Measurements from ENCODE around the gene ZNF580. TPM values are rescaled to one million over a fixed set of nuclear protein-coding genes. Genes with fewer than 3 reads are reported as not detected.
A peak's percentile ranks its signal among the peaks of the same experiment; 100 is the strongest.

The ZNF580 gene
- total RNA-seq, 1 experiment from 2014 or later, result 38.5 TPM

- H3K4me3 ChIP-seq (ENCODE audit: low read depth, low read length), result no peak overlapping the region
- ChIA-PET CTCF (interaction anchor here (1.0 kb wide), 1 partner anchor 14 kb away, joined by 3 read pairs; no protein-coding TSS in a partner anchor), POLR2A (interaction anchor here (0.6 to 2.0 kb wide), 4 partner anchors 8 to 158 kb away, joined by 3 to 15 read pairs (median 8); partner anchors contain the start of gene U2AF2)
- peaks cover 37% of the 10 kb centered on the region for H3K4me1 ChIP-seq
- H3K9me3 ChIP-seq, result no peaks in the 10 kb centered on the region
- H3K4me3 Mint-ChIP-seq (ENCODE audit: unreplicated experiment), result peak overlapping the region; percentile 69
- no peaks in the 10 kb centered on the region for H3K27me3 Mint-ChIP-seq (ENCODE audit: insufficient read depth, unreplicated experiment)
- H3K36me3 ChIP-seq (ENCODE audit: control insufficient read depth, insufficient read depth, low read length), result peaks cover 34% of the 10 kb centered on the region
- DNase-seq, result no peak
- TF ChIP-seq, protein P1, sequence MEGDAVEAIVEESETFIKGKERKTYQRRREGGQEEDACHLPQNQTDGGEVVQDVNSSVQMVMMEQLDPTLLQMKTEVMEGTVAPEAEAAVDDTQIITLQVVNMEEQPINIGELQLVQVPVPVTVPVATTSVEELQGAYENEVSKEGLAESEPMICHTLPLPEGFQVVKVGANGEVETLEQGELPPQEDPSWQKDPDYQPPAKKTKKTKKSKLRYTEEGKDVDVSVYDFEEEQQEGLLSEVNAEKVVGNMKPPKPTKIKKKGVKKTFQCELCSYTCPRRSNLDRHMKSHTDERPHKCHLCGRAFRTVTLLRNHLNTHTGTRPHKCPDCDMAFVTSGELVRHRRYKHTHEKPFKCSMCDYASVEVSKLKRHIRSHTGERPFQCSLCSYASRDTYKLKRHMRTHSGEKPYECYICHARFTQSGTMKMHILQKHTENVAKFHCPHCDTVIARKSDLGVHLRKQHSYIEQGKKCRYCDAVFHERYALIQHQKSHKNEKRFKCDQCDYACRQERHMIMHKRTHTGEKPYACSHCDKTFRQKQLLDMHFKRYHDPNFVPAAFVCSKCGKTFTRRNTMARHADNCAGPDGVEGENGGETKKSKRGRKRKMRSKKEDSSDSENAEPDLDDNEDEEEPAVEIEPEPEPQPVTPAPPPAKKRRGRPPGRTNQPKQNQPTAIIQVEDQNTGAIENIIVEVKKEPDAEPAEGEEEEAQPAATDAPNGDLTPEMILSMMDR (IDR thresholded peaks at IDR 0.05; ENCODE audit: insufficient read depth in 1 of 2, low read depth in 1 of 2, low read length in 1 of 2, severe bottlenecking in 1 of 2, unreplicated experiment in 1 of 2), result no peak
- intact Hi-C loops (cut with micrococcal nuclease; ENCODE audit: unreplicated experiment), result no loop called here
- H3K4me1 Mint-ChIP-seq (ENCODE audit: low read depth, unreplicated experiment), result peaks cover 39% of the 10 kb centered on the region
- peak overlapping the region; percentile 91 for H3K27ac Mint-ChIP-seq (ENCODE audit: unreplicated experiment)
- peaks cover 99% of the 10 kb centered on the region for H3K36me3 Mint-ChIP-seq (ENCODE audit: insufficient read depth, unreplicated experiment)
- no peaks in the 10 kb centered on the region for H3K27me3 ChIP-seq (replicated peaks; ENCODE audit: control insufficient read depth, insufficient read depth, low read length)
- no TSS peak for BruUV-seq (replicated peaks)
- no peaks in the 10 kb centered on the region for H3K9me3 Mint-ChIP-seq (ENCODE audit: unreplicated experiment)
Measured at GRCh38 chr19:55667511-55667910, 26.7 kb downstream of the ZNF580 start.

- intact Hi-C loops (cut with micrococcal nuclease; ENCODE audit: unreplicated experiment), result no loop called here
- TF ChIP-seq, protein P1 (IDR thresholded peaks at IDR 0.05; ENCODE audit: insufficient read depth in 1 of 2, low read depth in 1 of 2, low read length in 1 of 2, severe bottlenecking in 1 of 2, unreplicated experiment in 1 of 2), result no peak
- H3K4me3 Mint-ChIP-seq (ENCODE audit: unreplicated experiment), result peak overlapping the region; percentile 69
- no peaks in the 10 kb centered on the region for H3K9me3 ChIP-seq
- CTCF ChIA-PET, result interaction anchor here (1.0 kb wide), 2 partner anchors 14 to 15 kb away, joined by 3 to 9 read pairs; partner anchors contain the start of gene U2AF2
- BruUV-seq (replicated peaks), result no TSS peak
- peaks cover 34% of the 10 kb centered on the region for H3K4me1 Mint-ChIP-seq (ENCODE audit: low read depth, unreplicated experiment)
- H3K27me3 Mint-ChIP-seq (ENCODE audit: insufficient read depth, unreplicated experiment), result no peaks in the 10 kb centered on the region
- H3K27ac Mint-ChIP-seq (ENCODE audit: unreplicated experiment), result peak overlapping the region; percentile 91
- no peak overlapping the region for H3K4me3 ChIP-seq (ENCODE audit: low read depth, low read length)
- H3K36me3 Mint-ChIP-seq (ENCODE audit: insufficient read depth, unreplicated experiment), result peaks cover 99% of the 10 kb centered on the region
- H3K36me3 ChIP-seq (ENCODE audit: control insufficient read depth, insufficient read depth, low read length), result peaks cover 29% of the 10 kb centered on the region
- DNase-seq, result peak; percentile 90 to 93
- POLR2A ChIA-PET, result interaction anchor here (0.9 to 2.0 kb wide), 3 partner anchors 12 to 21 kb away, joined by 3 to 15 read pairs (median 4); partner anchors contain the start of gene U2AF2
- no peaks in the 10 kb centered on the region for H3K9me3 Mint-ChIP-seq (ENCODE audit: unreplicated experiment)
- no peaks in the 10 kb centered on the region for H3K27me3 ChIP-seq (replicated peaks; ENCODE audit: control insufficient read depth, insufficient read depth, low read length)
- peaks cover 38% of the 10 kb centered on the region for H3K4me1 ChIP-seq
Measured at GRCh38 chr19:55667958-55668357, 27.2 kb downstream of the ZNF580 start.

DNA sequence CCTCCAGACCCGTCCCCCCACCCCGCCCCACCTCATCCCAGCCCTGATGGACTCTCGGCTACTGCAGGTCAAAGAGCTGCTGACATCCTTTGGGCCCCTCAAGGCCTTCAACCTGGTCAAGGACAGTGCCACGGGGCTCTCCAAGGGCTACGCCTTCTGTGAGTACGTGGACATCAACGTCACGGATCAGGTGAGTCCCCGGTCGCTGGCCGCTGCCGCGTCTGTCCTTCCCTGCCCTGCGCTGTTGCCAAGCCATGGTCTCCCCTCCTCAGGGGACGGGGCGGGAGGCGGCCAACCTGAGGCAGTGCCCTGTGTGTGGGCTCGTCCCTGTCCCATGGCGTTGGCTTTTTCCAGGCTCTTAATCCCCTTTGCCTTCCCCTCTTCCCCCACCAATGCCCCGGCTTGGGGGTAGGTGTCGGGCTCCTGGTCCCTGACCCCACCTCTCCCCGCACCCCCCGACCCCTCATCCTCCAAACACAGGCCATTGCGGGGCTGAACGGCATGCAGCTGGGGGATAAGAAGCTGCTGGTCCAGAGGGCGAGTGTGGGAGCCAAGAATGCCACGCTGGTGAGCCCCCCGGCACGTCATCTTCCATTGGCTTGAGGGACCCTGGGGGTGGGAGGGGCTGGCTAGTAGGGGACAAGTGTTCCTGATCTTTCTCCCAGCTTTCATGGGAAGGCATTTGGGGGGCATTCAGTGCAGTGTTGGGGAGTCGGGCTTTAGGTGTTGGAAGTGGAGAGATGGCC is 28.0 kb downstream of the ZNF580 start:
- Mint-ChIP-seq H3K4me3 (ENCODE audit: unreplicated experiment) (no peak overlapping the region), H3K9me3 (ENCODE audit: unreplicated experiment) (no peaks in the 10 kb centered on the region), H3K27ac (ENCODE audit: unreplicated experiment) (peak overlapping the region; percentile 91), H3K36me3 (ENCODE audit: insufficient read depth, unreplicated experiment) (peaks cover 99% of the 10 kb centered on the region), H3K27me3 (ENCODE audit: insufficient read depth, unreplicated experiment) (no peaks in the 10 kb centered on the region), H3K4me1 (ENCODE audit: low read depth, unreplicated experiment) (peaks cover 41% of the 10 kb centered on the region)
- intact Hi-C loops (cut with micrococcal nuclease; ENCODE audit: unreplicated experiment), result no loop called here
- BruUV-seq (replicated peaks), result TSS peak; percentile 4
- Histone ChIP-seq H3K4me1 (peaks cover 45% of the 10 kb centered on the region), H3K9me3 (no peaks in the 10 kb centered on the region), H3K4me3 (ENCODE audit: low read depth, low read length) (no peak overlapping the region), H3K27me3 (replicated peaks; ENCODE audit: control insufficient read depth, insufficient read depth, low read length) (no peaks in the 10 kb centered on the region), H3K36me3 (ENCODE audit: control insufficient read depth, insufficient read depth, low read length) (peaks cover 27% of the 10 kb centered on the region)
- TF ChIP-seq, protein P1 (IDR thresholded peaks at IDR 0.05; ENCODE audit: insufficient read depth in 1 of 2, low read depth in 1 of 2, low read length in 1 of 2, severe bottlenecking in 1 of 2, unreplicated experiment in 1 of 2), result no peak
- ChIA-PET CTCF (interaction anchor here (1.0 kb wide), 1 partner anchor 14 kb away, joined by 9 read pairs; the partner anchor contains the start of gene U2AF2), POLR2A (interaction anchor here (0.9 to 2.0 kb wide), 2 partner anchors 14 to 21 kb away, joined by 3 to 15 read pairs; partner anchors contain the start of gene U2AF2)
- no peak for DNase-seq

All from Caco-2 (cell line).